HG02884 (cell line): ENCODE results near the gene KLHL40.

Source experiments
- ATAC-seq: cut with Tn5 transposase; IDR thresholded peaks from one replicate; pipeline ENCODE4 v1.9.1; 2021; ENCODE audit warnings: mild to moderate bottlenecking, moderate library complexity; ENCODE audit not compliant: unreplicated experiment

KLHL40 gene

GRCh38 chr3:42701371-42702065 lies 16.2 kb downstream of the KLHL40 start:
- no peak for ATAC-seq

DNA sequence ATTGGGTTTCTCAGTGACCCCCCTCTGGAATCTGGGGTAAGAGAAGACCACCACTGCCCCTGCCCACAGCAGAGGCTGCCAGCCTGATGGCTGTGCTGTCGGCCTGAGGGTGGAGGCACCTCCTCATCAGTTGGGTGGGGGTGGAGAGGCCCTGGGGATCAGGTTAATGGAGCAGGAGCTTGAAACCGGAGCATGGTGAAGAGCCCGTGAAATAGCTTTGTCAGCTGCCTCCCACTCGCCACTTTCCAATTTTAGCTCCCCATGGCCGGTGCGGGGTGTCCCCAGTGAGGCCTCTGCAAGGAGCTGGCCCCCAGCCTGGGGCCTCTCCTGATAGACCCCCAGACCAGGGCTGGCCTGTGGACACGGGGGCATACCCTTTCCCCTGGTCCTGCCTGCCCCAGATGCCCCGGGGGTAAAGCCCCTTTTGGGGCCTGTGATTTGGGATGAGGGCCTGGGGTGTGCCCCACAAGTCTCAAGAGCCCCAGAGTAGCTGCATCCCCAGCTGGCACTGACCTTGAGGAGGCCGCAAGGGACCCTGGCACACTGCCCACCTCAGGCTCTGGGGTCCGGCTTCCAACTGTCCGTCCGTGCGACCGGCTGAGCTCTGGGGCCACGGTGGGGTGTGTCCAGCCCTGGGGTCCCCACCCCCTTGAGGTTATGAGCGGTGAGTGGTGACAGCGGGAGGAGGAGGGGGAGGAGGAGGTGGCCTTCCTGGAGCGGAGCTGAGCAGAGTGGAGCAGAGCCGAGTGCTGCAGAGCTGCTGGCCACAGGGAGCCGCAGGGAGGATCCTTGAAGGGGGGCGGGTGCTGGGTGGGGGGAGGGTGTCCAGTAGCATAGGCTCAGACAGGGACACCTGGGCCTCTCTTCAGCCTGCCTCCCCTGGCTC lies 17.0 kb downstream of the KLHL40 start, which contains the start of gene HHATL:
Gene HHATL, minus strand, starts transcription at position 733 of the 886 bp plus-strand sequence. CDS start 1,972 bp downstream, outside the sequence.
- no peak for ATAC-seq

GRCh38 chr3:42702982-42703694 lies 17.8 kb downstream of the KLHL40 start:
- ATAC-seq, result no peak

DNA sequence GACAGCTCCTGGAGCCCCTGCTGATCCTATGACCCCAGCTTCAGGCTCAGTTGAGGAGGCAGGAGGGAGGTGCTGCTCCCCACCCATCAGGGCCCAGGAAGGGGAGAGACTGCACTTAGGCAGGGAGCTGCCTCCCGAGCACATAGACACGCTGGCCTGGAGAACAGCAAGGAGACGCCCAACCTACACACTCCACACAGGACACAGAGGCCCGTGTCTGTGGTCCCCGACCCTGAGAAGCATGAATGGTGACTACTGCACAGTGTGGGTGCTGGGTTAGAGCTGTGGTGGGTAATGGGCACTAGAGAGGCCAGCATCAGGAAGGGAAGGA lies 18.3 kb downstream of the KLHL40 start:
- ATAC-seq, result no peak

- ATAC-seq, result no peak
Measured at GRCh38 chr3:42704136-42704841, 19.0 kb downstream of the KLHL40 start.

GRCh38 chr3:42705058-42705767 lies 19.9 kb downstream of the KLHL40 start:
- no peak for ATAC-seq

DNA sequence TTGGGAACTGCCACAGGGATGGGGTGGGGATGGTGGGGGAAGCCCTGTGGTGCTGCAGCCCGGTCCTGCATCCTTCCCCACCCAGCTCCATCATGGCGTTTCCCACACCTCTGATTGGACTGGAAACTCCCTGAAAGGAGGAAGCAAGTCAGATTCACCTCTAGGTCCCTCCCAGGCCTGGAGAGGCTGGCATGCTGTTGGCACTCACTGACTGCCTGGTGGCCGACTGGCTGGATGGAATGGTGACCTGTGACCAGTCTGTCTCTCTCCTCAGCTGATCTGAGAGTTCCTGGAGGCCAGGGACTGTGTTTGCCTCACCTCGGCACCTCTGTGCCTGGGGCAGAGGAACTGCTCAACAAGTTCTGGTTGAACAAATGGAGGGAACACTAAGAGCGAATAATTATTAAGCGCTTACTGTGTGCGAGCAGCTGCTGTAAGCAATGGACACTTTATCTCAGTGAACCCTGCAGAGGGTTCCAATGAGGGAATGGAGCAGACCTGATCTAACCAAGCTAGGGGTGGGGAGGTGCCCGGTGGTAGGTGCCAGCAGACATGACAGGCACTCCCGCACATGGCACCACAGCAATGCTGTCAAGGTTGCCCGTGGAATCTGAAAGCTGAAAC lies 20.7 kb downstream of the KLHL40 start:
- ATAC-seq, result no peak

GRCh38 chr3:42706721-42707619 lies 21.6 kb downstream of the KLHL40 start:
- ATAC-seq, result no peak

DNA sequence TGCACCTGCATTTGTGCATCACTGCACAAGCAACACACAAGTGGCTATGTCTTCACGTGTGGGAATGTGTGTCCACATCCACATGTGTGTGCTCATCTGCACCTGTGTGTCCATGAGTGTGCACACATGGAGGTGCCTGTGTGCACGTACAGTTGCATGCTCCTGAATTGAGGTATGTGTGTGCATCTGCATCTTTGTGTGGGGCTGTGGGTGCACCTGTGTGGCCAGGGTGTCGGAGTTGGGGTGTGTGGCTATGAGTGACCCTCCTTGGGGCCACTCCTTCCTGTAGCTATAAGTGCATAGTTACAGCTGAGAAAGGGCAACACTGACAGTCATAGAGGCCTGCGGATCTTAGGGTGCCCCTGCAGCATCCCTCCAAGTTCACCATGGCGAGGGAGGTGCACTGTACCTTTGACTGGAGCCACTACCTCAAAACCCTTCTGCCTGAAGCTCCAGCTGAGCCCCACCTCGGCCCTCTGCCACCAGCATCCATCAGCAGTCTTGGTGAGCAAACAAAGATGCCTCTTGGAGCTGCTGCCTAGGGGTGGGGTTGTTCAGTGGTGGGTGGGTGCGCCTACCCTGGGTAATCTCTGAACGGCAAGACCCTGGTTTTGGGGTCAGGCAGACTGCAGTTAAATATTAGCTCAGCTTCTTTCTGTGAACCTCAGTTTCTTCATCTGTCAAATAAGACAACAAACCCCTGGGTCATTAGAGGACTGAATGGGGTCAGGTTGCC lies 22.5 kb downstream of the KLHL40 start:
- ATAC-seq, result no peak

GRCh38 chr3:42708611-42709151 lies 23.3 kb downstream of the KLHL40 start:
- ATAC-seq, result no peak

GRCh38 chr3:42709621-42710020 lies 24.3 kb downstream of the KLHL40 start:
- ATAC-seq, result no peak

DNA sequence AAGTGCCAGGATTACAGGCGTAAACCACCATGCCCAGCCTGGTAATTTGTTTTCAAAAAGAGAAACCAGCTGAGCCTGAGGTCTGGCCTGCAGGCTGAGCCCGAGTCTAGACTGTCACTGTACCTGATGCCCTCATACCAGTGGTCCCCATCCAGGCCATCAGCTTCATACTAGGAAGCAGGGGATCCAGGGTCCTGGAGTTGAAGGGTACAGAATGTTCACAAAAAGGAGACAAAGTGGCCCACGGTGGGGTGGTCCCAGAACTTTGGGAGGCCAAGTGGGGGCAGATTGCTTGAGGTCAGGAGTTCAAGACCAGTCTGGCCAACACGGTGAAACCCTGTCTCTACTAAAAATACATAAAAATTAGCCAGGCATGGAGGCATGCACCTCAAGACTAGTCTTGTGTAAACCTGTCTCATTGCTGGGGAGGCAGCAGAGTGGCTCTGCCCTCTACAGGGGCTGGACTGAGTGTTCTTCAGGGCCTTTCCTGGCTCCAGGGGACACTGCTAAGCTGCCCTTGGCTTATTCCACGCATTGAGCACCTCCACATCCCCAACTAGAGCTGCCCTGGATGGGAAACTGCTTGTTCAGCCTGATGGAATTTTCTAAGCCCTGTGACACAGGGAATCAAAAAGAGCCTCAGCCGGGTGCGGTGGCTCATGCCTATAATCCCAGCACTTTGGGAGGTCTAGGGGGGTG lies 25.1 kb downstream of the KLHL40 start:
- ATAC-seq, result no peak

- ATAC-seq, result no peak
Measured at GRCh38 chr3:42711491-42712343, 26.4 kb downstream of the KLHL40 start.

GRCh38 chr3:42712344-42712648 lies 27.0 kb downstream of the KLHL40 start:
- ATAC-seq, result no peak

- no peak for ATAC-seq
Measured at GRCh38 chr3:42712688-42713372, 27.5 kb downstream of the KLHL40 start.

DNA sequence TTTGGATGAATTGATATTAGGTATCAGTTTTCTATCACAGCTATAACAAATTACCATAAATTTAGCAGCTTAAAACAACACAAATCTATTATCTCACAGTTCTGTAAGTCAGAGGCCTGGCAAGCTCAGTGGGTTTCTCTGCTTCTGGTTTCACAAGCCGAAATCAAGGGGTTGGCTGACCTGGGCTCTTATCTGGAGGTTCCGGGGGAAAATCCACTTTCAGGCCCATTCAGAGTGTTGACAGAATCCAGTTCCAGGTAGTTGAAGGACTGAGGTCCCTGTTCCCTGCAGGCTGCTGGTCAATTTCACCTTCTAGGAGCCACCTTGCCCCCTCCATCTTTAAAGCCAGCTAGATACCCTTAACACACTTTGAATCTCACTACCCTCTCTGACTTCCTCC lies 28.4 kb downstream of the KLHL40 start:
- ATAC-seq, result no peak
